OCI-LY1 (cell line): ENCODE data around the gene UTP3.

Source experiments
- EZH2 ChIP-seq: fragments of 200-600 bp; sonication (generic), shearing (Covaris generic); IDR thresholded peaks from 2 replicates; pipeline ENCODE4 v1.8.0; 2017; ENCODE audit warnings: borderline replicate concordance, mixed run types, mild to moderate bottlenecking, antibody characterized with exemption, low read length, moderate library complexity, mixed read lengths
- TF ChIP-seq, protein P1 (sequence below): fragments of 200-600 bp; sonication (generic), shearing (Covaris generic); IDR thresholded peaks from 2 replicates; pipeline ENCODE4 v1.5.1; 2017; ENCODE audit warnings: mild to moderate bottlenecking, antibody characterized with exemption, low read length, moderate library complexity, mixed read lengths

DNA sequence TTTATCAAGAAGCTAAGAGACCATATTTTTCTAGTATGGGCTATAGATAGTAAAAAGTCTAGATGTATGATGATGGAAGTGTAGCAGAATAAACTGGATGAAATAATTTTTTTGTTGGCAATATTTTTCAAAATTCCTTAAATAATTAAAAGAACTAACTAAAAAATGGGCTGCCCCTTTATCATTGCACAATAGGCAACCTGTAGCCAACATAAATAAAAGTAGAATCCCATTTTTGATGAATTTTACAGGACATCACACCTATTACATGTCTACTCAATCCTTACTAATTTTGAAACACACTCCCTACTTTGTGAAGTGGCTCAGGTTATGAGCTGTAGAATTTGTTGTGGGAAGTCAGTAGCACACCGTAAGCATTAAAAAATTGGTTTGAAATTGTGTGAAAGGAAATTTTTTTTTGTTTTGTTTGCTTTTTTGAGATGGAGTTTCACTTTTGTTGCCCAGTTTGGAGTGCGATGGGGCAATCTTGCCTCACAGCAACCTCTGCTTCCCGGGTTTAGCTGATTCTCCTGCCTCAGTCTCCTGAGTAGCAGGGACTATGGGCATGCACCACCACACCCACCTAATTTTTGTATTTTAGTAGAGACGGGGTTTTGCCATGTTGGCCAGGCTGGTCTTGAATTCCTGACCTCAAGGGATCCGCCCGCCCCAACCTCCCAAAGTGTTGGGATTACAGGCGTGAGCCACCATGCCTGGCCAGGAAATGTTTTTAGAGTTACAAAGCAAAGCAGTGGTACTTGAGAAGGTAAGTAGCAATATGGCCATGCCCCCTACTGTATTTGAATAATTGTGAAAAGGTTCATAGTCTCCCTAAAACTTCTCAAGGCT, 24.5 kb downstream of the UTP3 start:
- TF ChIP-seq, protein P1, sequence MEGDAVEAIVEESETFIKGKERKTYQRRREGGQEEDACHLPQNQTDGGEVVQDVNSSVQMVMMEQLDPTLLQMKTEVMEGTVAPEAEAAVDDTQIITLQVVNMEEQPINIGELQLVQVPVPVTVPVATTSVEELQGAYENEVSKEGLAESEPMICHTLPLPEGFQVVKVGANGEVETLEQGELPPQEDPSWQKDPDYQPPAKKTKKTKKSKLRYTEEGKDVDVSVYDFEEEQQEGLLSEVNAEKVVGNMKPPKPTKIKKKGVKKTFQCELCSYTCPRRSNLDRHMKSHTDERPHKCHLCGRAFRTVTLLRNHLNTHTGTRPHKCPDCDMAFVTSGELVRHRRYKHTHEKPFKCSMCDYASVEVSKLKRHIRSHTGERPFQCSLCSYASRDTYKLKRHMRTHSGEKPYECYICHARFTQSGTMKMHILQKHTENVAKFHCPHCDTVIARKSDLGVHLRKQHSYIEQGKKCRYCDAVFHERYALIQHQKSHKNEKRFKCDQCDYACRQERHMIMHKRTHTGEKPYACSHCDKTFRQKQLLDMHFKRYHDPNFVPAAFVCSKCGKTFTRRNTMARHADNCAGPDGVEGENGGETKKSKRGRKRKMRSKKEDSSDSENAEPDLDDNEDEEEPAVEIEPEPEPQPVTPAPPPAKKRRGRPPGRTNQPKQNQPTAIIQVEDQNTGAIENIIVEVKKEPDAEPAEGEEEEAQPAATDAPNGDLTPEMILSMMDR, result no peak
- no peak for TF ChIP-seq EZH2
